Liver (tissue), 9 donors: Measurements from ENCODE around the gene LRRC32. TPM values are rescaled to one million over a fixed set of nuclear protein-coding genes. Genes with fewer than 3 reads are reported as not detected.

Source experiments
- DNase-seq: peaks from one replicate; pipeline ENCODE4 v3.0.0-alpha.2; 2017; ENCODE audit warnings: low spot score
- H3K27ac ChIP-seq, 2 donors: one replicate each; pipeline ENCODE4 v1.7.0; 2013; ENCODE audit warnings: inconsistent platforms in 2 of 2, low read length in 2 of 2, control low read depth in 1 of 2, low read depth in 1 of 2, mild to moderate bottlenecking in 1 of 2
- H3K27me3 ChIP-seq, 4 donors: one replicate each; pipeline versions ENCODE4 v1.6.1 to v1.7.0; 2013; ENCODE audit warnings: low read length in 3 of 4, inconsistent platforms in 1 of 4, mild to moderate bottlenecking in 1 of 4, moderate library complexity in 1 of 4; ENCODE audit not compliant: control insufficient read depth in 4 of 4, insufficient read depth in 4 of 4
- H3K36me3 ChIP-seq, 4 donors: one replicate each; pipeline versions ENCODE4 v1.6.1 to v1.7.0; 2013; ENCODE audit warnings: low read length in 3 of 4, mild to moderate bottlenecking in 3 of 4, low read depth in 1 of 4, moderate library complexity in 1 of 4; ENCODE audit not compliant: control insufficient read depth in 4 of 4, insufficient read depth in 3 of 4
- H3K4me1 ChIP-seq, 4 donors: one replicate each; pipeline versions ENCODE4 v1.6.1 to v1.7.0; 2013; ENCODE audit warnings: low read length in 3 of 4, mild to moderate bottlenecking in 3 of 4, moderate library complexity in 1 of 4; ENCODE audit not compliant: control insufficient read depth in 4 of 4, insufficient read depth in 4 of 4
- H3K4me3 ChIP-seq, 3 donors: one replicate each; pipeline versions ENCODE4 v1.6.1 to v1.7.0; 2013; ENCODE audit warnings: low read length in 3 of 3, control low read depth in 1 of 3, low read depth in 1 of 3, mild to moderate bottlenecking in 1 of 3
- H3K9ac ChIP-seq, 2 donors: one replicate each; pipeline ENCODE4 v1.7.0; 2013; ENCODE audit warnings: low read length in 2 of 2, mild to moderate bottlenecking in 2 of 2, moderate library complexity in 2 of 2, control low read depth in 1 of 2, low read depth in 1 of 2
- H3K9me3 ChIP-seq, 4 donors: one replicate each; pipeline versions ENCODE4 v1.6.1 to v1.7.0; 2013; ENCODE audit warnings: low read length in 3 of 4; ENCODE audit not compliant: control insufficient read depth in 4 of 4
- ATF3 ChIP-seq: IDR thresholded peaks from 2 replicates; pipeline ENCODE4 v1.6.1; 2016; ENCODE audit warnings: antibody characterized with exemption
- CTCF ChIP-seq: fragments of 150-350 bp; IDR thresholded peaks from 2 replicates; pipeline ENCODE4 v1.5.1; 2017; ENCODE audit warnings: improper control_type of control experiment, low read depth, low read length; ENCODE audit not compliant: missing input control
- EGR1 ChIP-seq, 2 donors: IDR thresholded peaks; 2 replicates each; pipeline ENCODE4 v1.6.1; 2016 to 2018; ENCODE audit warnings: antibody characterized with exemption in 2 of 2, low read depth in 2 of 2
- FOXA1 ChIP-seq: IDR thresholded peaks from 2 replicates; pipeline ENCODE4 v1.6.1; 2016; ENCODE audit warnings: antibody characterized with exemption
- FOXA2 ChIP-seq: IDR thresholded peaks from 2 replicates; pipeline ENCODE4 v1.6.1; 2016; ENCODE audit warnings: antibody characterized with exemption
- GABPA ChIP-seq, 2 donors: IDR thresholded peaks in 1 of 2; conservative IDR thresholded peaks in 1 of 2; 2 replicates each; pipeline ENCODE4 v1.6.1; 2016; ENCODE audit warnings: antibody characterized with exemption in 2 of 2, mild to moderate bottlenecking in 1 of 2, moderate library complexity in 1 of 2
- HNF4A ChIP-seq, 2 donors: conservative IDR thresholded peaks; 2 replicates each; pipeline ENCODE4 v1.6.1; 2016; ENCODE audit warnings: antibody characterized with exemption in 2 of 2, mild to moderate bottlenecking in 2 of 2
- HNF4G ChIP-seq: IDR thresholded peaks from 2 replicates; pipeline ENCODE4 v1.6.1; 2016; ENCODE audit warnings: antibody characterized with exemption
- JUND ChIP-seq, 2 donors: IDR thresholded peaks; 2 replicates each; pipeline ENCODE4 v1.6.1; 2016; ENCODE audit warnings: antibody characterized with exemption in 2 of 2
- MAX ChIP-seq: IDR thresholded peaks from 2 replicates; pipeline ENCODE4 v1.6.1; 2016; ENCODE audit warnings: antibody characterized with exemption
- NR2F2 ChIP-seq: IDR thresholded peaks from 2 replicates; pipeline ENCODE4 v1.6.1; 2016; ENCODE audit warnings: antibody characterized with exemption
- RAD21 ChIP-seq, 2 donors: IDR thresholded peaks; 2 replicates each; pipeline ENCODE4 v1.6.1; 2016; ENCODE audit warnings: antibody characterized with exemption in 2 of 2, mild to moderate bottlenecking in 2 of 2
- REST ChIP-seq: IDR thresholded peaks from 2 replicates; pipeline ENCODE4 v1.6.1; 2016; ENCODE audit warnings: antibody characterized with exemption, mild to moderate bottlenecking
- RXRA ChIP-seq, 2 donors: IDR thresholded peaks; 2 replicates each; pipeline ENCODE4 v1.6.1; 2017 to 2018; ENCODE audit warnings: antibody characterized with exemption in 2 of 2, mild to moderate bottlenecking in 1 of 2
- SP1 ChIP-seq: IDR thresholded peaks from 2 replicates; pipeline ENCODE4 v1.6.1; 2018; ENCODE audit warnings: antibody characterized with exemption, mild to moderate bottlenecking
- TAF1 ChIP-seq: conservative IDR thresholded peaks from 2 replicates; pipeline ENCODE4 v1.6.1; 2016; ENCODE audit warnings: antibody characterized with exemption, mild to moderate bottlenecking
- YY1 ChIP-seq: IDR thresholded peaks from 2 replicates; pipeline ENCODE4 v1.6.1; 2016; ENCODE audit warnings: antibody characterized with exemption, mild to moderate bottlenecking
- ZBTB33 ChIP-seq: IDR thresholded peaks from 2 replicates; pipeline ENCODE4 v1.6.1; 2016; ENCODE audit warnings: antibody characterized with exemption
- WGBS: extraction: QIAGEN DNeasy Blood & Tissue Kit; methylation state at CpG from one replicate; pipeline ENCODE4 v1.1.7; 2013; 5-methylcytosine and 5-hydroxymethylcytosine counted together
- polyA plus RNA-seq, 2 donors: library from polyadenylated mRNA; stranded (reverse) in 1 of 2; unstranded in 1 of 2; fragments of 200-250 nt in 1 of 2; fragments of >200 nt in 1 of 2; fragmentation: Nextera tagmentation in 1 of 2; extraction: Ambion mirVana in 1 of 2; gene quantifications; one replicate each; pipeline versions ENCODE4 v1.2.1 to v1.2.3, GENCODE V29; 2013 to 2015
- total RNA-seq, 2 donors: library from RNA; depleted of rRNA; stranded (reverse); fragments of >200 nt; gene quantifications; one replicate each; pipeline ENCODE4 v1.2.3, GENCODE V29; 2014
- donor health status: healthy.
- donor health status: healthy.
- donor health status: healthy.
- donor health status: healthy.
- donor health status: healthy.

Gene LRRC32
- total and polyA plus RNA-seq, 4 donors, result 5.4 to 15.4 (median 9.3) TPM

GRCh38 chr11:76667271-76667818 lies 3.2 kb downstream of the LRRC32 start:
- H3K9ac ChIP-seq, result peak overlapping the region in 1 of 2 donors; percentile 29
- no peak for DNase-seq
- WGBS, result 83% methylated on average over 15 of the region's 15 CpGs

More at GRCh38 chr11:76667271-76667818, 3.2 kb downstream of the LRRC32 start:
- H3K4me3 ChIP-seq, result peak overlapping the region in 2 of 3 donors; percentile 5 to 13
- H3K4me1 ChIP-seq, result peaks cover 0 to 7% (median 2%) of the 10 kb centered on the region in 4 donors
- peak overlapping the region; percentile 28 to 80 for H3K27ac ChIP-seq
- TF ChIP-seq FOXA2 (no peak), CTCF (no peak), TAF1 (no peak), ZBTB33 (no peak), HNF4A (conservative IDR thresholded peaks at IDR 0.05) (no peak), JUND (IDR thresholded peaks at IDR 0.05) (no peak), EGR1 (IDR thresholded peaks at IDR 0.05; ENCODE audit: low read depth in 2 of 2) (no peak), FOXA1 (no peak), MAX (no peak), GABPA (IDR thresholded peaks at IDR 0.05 in 1 of 2, conservative IDR thresholded peaks at IDR 0.05 in 1 of 2) (no peak), ATF3 (no peak), RXRA (IDR thresholded peaks at IDR 0.05) (no peak), YY1 (no peak), HNF4G (no peak), RAD21 (IDR thresholded peaks at IDR 0.05) (no peak), SP1 (no peak), REST (no peak), NR2F2 (no peak)
- H3K27me3 ChIP-seq, result peaks cover 0 to 4% (median 1%) of the 10 kb centered on the region in 4 donors
- H3K36me3 ChIP-seq, result no peaks in the 10 kb centered on the region
- no peaks in the 10 kb centered on the region for H3K9me3 ChIP-seq
